Nephron (organoid): ENCODE measurements around the gene NCAPD2.

ENCODE experiments used
- H3K27ac Mint-ChIP-seq, 3 experiments: 2 replicates each; pipeline ENCODE4 v1.8.0; 2020; ENCODE audit warnings: mixed read lengths in 3 of 3, mild to moderate bottlenecking in 2 of 3, moderate library complexity in 1 of 3
- H3K27me3 Mint-ChIP-seq: 2 replicates; pipeline ENCODE4 v1.8.0; 2021; ENCODE audit warnings: low read depth, mild to moderate bottlenecking, moderate library complexity, mixed read lengths
- H3K36me3 Mint-ChIP-seq: 2 replicates; pipeline ENCODE4 v1.8.0; 2020; ENCODE audit warnings: low read depth, mixed read lengths
- H3K4me1 Mint-ChIP-seq: 2 replicates; pipeline ENCODE4 v1.8.0; 2020; ENCODE audit warnings: mixed read lengths
- H3K4me3 Mint-ChIP-seq, 3 experiments: 2 replicates each; pipeline ENCODE4 v1.8.0; 2020; ENCODE audit warnings: mild to moderate bottlenecking in 3 of 3, mixed read lengths in 3 of 3, moderate library complexity in 2 of 3
- H3K9me3 Mint-ChIP-seq: 2 replicates; pipeline ENCODE4 v1.8.0; 2020; ENCODE audit warnings: mixed read lengths
- CTCF ChIP-seq, 3 experiments: fragments of 200-600 bp; sonication (generic); IDR thresholded peaks; one replicate each; pipeline ENCODE4 v1.5.0; 2021; ENCODE audit warnings: antibody characterized with exemption in 3 of 3; ENCODE audit not compliant: unreplicated experiment in 3 of 3

Gene NCAPD2

GRCh38 chr12:6451348-6452244 is 42.3 kb upstream of the NCAPD2 start, which contains the start of gene TAPBPL:
Gene TAPBPL, plus strand, starts transcription at chr12:6452042. Its CDS starts 207 bp downstream, at chr12:6452249.
- TF ChIP-seq CTCF (IDR thresholded peaks at IDR 0.05; ENCODE audit: unreplicated experiment in 3 of 3) = no peak
- H3K36me3 Mint-ChIP-seq = no peaks in the 10 kb centered on the region
- H3K9me3 Mint-ChIP-seq = no peaks in the 10 kb centered on the region
- peak within 1 kb of the TSS; percentile 98 to 99 (median 98) for H3K27ac Mint-ChIP-seq
- H3K4me3 Mint-ChIP-seq = peak within 1 kb of the TSS; percentile 86 to 92 (median 90)
- H3K27me3 Mint-ChIP-seq = no peaks in the 10 kb centered on the region
- peaks cover 32% of the 10 kb centered on the region for H3K4me1 Mint-ChIP-seq

- no peak for TF ChIP-seq CTCF (IDR thresholded peaks at IDR 0.05; ENCODE audit: unreplicated experiment in 3 of 3)
- no peaks in the 10 kb centered on the region for H3K27me3 Mint-ChIP-seq
- no peaks in the 10 kb centered on the region for H3K9me3 Mint-ChIP-seq
- H3K27ac Mint-ChIP-seq = peak overlapping the region; percentile 98 to 99 (median 98)
- H3K36me3 Mint-ChIP-seq = peaks cover 5% of the 10 kb centered on the region
- peaks cover 32% of the 10 kb centered on the region for H3K4me1 Mint-ChIP-seq
- H3K4me3 Mint-ChIP-seq = peak overlapping the region; percentile 86 to 92 (median 90)
Observed at GRCh38 chr12:6452245-6452943, 41.5 kb upstream of the NCAPD2 start.

- Mint-ChIP-seq H3K4me1 (peaks cover 32% of the 10 kb centered on the region), H3K4me3 (peak overlapping the region; percentile 40 to 92 (median 90)), H3K27me3 (no peaks in the 10 kb centered on the region), H3K9me3 (no peaks in the 10 kb centered on the region), H3K27ac (peak overlapping the region; percentile 98 to 99 (median 98)), H3K36me3 (peaks cover 6% of the 10 kb centered on the region)
- no peak for TF ChIP-seq CTCF (IDR thresholded peaks at IDR 0.05; ENCODE audit: unreplicated experiment in 3 of 3)
Observed at GRCh38 chr12:6452944-6453630, 40.8 kb upstream of the NCAPD2 start.

GRCh38 chr12:6457220-6457945 is 36.5 kb upstream of the NCAPD2 start:
- H3K4me3 Mint-ChIP-seq = no peak overlapping the region
- H3K9me3 Mint-ChIP-seq = no peaks in the 10 kb centered on the region
- H3K27ac Mint-ChIP-seq = no peak overlapping the region
- peaks cover 6% of the 10 kb centered on the region for H3K4me1 Mint-ChIP-seq
- H3K36me3 Mint-ChIP-seq = peaks cover 28% of the 10 kb centered on the region
- no peaks in the 10 kb centered on the region for H3K27me3 Mint-ChIP-seq
- no peak for TF ChIP-seq CTCF (IDR thresholded peaks at IDR 0.05; ENCODE audit: unreplicated experiment in 3 of 3)

- Mint-ChIP-seq H3K27ac (no peak overlapping the region), H3K4me3 (no peak overlapping the region), H3K4me1 (no peaks in the 10 kb centered on the region), H3K9me3 (no peaks in the 10 kb centered on the region), H3K27me3 (no peaks in the 10 kb centered on the region), H3K36me3 (peaks cover 32% of the 10 kb centered on the region)
- TF ChIP-seq CTCF (IDR thresholded peaks at IDR 0.05; ENCODE audit: unreplicated experiment in 3 of 3) = no peak
Observed at GRCh38 chr12:6458281-6459003, 35.5 kb upstream of the NCAPD2 start.
